ENCODE data around the gene HECTD2.

DNA sequence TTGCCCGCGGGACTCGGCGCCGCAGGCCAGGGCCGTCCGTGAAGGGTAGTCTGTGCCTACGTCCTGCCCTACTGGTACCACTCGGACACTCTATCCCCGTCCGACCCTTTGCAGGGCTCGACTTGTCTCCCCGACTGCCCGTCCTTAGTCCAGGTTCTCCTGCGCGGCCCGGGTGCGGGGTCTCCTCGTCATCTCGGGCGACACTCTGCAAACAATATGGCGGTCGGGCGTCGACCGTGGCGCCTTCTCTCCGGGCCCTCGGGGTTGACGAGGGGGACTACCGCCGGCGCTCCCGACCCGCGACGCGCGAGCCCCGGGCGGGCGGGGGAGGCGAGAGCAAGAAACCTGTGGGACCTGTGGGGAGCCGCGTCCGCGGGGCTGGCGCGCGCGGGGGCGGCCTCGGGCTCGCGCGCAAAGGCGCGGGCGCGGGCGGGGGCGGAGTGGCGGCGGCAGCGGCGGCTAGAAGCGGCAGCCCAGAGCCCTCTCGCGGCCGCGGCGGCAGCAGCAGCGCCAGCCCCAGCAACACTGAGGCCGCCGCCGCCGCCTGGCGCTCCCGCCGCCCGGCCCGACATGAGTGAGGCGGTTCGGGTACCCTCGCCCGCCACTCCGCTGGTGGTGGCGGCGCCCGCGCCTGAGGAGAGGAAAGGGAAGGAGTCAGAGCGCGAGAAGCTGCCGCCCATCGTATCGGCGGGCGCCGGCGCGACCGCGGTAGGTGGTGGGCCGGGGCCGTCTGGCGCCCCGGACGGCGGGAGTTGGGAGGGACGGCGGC, at the start of gene HECTD2:
- TF ChIP-seq MED1 (CRISPR knock-in tag; IDR thresholded peaks at IDR 0.05; ENCODE audit: borderline replicate concordance): no peak
- TF ChIP-seq, protein P1, sequence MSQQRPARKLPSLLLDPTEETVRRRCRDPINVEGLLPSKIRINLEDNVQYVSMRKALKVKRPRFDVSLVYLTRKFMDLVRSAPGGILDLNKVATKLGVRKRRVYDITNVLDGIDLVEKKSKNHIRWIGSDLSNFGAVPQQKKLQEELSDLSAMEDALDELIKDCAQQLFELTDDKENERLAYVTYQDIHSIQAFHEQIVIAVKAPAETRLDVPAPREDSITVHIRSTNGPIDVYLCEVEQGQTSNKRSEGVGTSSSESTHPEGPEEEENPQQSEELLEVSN (IDR thresholded peaks at IDR 0.05; ENCODE audit: borderline replicate concordance in 1 of 2, extremely low read depth in 1 of 2, insufficient read depth in 1 of 2, insufficient read length in 1 of 2, low read depth in 1 of 2, low read length in 1 of 2, poor library complexity in 1 of 2, severe bottlenecking in 1 of 2): peak in 1 of 2 experiments; percentile 42
- TF ChIP-seq POLR2A (conservative IDR thresholded peaks at IDR 0.05): peak; percentile 78
- TF ChIP-seq CBX2 (IDR thresholded peaks at IDR 0.05; ENCODE audit: insufficient read depth, low read length, poor library complexity, severe bottlenecking): no peak
- TF ChIP-seq, protein P2, sequence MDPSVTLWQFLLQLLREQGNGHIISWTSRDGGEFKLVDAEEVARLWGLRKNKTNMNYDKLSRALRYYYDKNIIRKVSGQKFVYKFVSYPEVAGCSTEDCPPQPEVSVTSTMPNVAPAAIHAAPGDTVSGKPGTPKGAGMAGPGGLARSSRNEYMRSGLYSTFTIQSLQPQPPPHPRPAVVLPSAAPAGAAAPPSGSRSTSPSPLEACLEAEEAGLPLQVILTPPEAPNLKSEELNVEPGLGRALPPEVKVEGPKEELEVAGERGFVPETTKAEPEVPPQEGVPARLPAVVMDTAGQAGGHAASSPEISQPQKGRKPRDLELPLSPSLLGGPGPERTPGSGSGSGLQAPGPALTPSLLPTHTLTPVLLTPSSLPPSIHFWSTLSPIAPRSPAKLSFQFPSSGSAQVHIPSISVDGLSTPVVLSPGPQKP (CRISPR knock-in tag; IDR thresholded peaks at IDR 0.05): no peak
- TF ChIP-seq CHD4 (IDR thresholded peaks at IDR 0.05; ENCODE audit: insufficient read depth, insufficient replicate concordance, low read depth, low read length, poor library complexity, severe bottlenecking): no peak
- TF ChIP-seq HMG20B (CRISPR knock-in tag; IDR thresholded peaks at IDR 0.05): no peak

Measured in K562 (cell line).